Measurements from ENCODE around the gene RGCC.

The RGCC gene

GRCh38 chr13:41496420-41497234, 39.3 kb downstream of the RGCC start:
- no peak for TF ChIP-seq CTCF (IDR thresholded peaks at IDR 0.05; ENCODE audit: low read depth, low read length)
- H3K4me3 ChIP-seq (replicated peaks in 1 of 2; ENCODE audit: low read depth in 2 of 2, low read length in 2 of 2) = no peak overlapping the region
- DNase-seq (ENCODE audit: low read depth in 2 of 2) = peak in 1 of 2 donors; percentile 55

GRCh38 chr13:41497436-41497835, 40.1 kb downstream of the RGCC start:
- H3K4me3 ChIP-seq (replicated peaks in 1 of 2; ENCODE audit: low read depth in 2 of 2, low read length in 2 of 2) = no peak overlapping the region
- no peak for TF ChIP-seq CTCF (IDR thresholded peaks at IDR 0.05; ENCODE audit: low read depth, low read length)
- no peak for DNase-seq (ENCODE audit: low read depth in 2 of 2)

- no peak overlapping the region for H3K4me3 ChIP-seq (replicated peaks in 1 of 2; ENCODE audit: low read depth in 2 of 2, low read length in 2 of 2)
- TF ChIP-seq CTCF (IDR thresholded peaks at IDR 0.05; ENCODE audit: low read depth, low read length) = no peak
- no peak for DNase-seq (ENCODE audit: low read depth in 2 of 2)
Observed at GRCh38 chr13:41499452-41499851, 42.1 kb downstream of the RGCC start.

GRCh38 chr13:41500511-41500910, 43.2 kb downstream of the RGCC start:
- TF ChIP-seq CTCF (IDR thresholded peaks at IDR 0.05; ENCODE audit: low read depth, low read length) = no peak
- DNase-seq (ENCODE audit: low read depth in 2 of 2) = peak in 1 of 2 donors; percentile 16
- no peak overlapping the region for H3K4me3 ChIP-seq (replicated peaks in 1 of 2; ENCODE audit: low read depth in 2 of 2, low read length in 2 of 2)

- H3K4me3 ChIP-seq (replicated peaks in 1 of 2; ENCODE audit: low read depth in 2 of 2, low read length in 2 of 2) = no peak overlapping the region
- DNase-seq (ENCODE audit: low read depth in 2 of 2) = no peak
- no peak for TF ChIP-seq CTCF (IDR thresholded peaks at IDR 0.05; ENCODE audit: low read depth, low read length)
Observed at GRCh38 chr13:41501281-41501680, 43.9 kb downstream of the RGCC start.

GRCh38 chr13:41502031-41502430, 44.7 kb downstream of the RGCC start:
- no peak overlapping the region for H3K4me3 ChIP-seq (replicated peaks in 1 of 2; ENCODE audit: low read depth in 2 of 2, low read length in 2 of 2)
- TF ChIP-seq CTCF (IDR thresholded peaks at IDR 0.05; ENCODE audit: low read depth, low read length) = no peak
- no peak for DNase-seq (ENCODE audit: low read depth in 2 of 2)

- DNase-seq (ENCODE audit: low read depth in 2 of 2) = no peak
- no peak for TF ChIP-seq CTCF (IDR thresholded peaks at IDR 0.05; ENCODE audit: low read depth, low read length)
- no peak overlapping the region for H3K4me3 ChIP-seq (replicated peaks in 1 of 2; ENCODE audit: low read depth in 2 of 2, low read length in 2 of 2)
Observed at GRCh38 chr13:41502673-41503072, 45.3 kb downstream of the RGCC start.
